HG03025 (cell line): ENCODE data around the gene SRGAP2.
"Not testable (repeated sequence)": the region's sequence is repeated elsewhere in the genome, so short reads cannot be mapped to it uniquely, and the experiment has no call there.

Experiments used
- ATAC-seq: cut with Tn5 transposase; IDR thresholded peaks from one replicate; pipeline ENCODE4 v1.9.1; 2021; ENCODE audit warnings: mild to moderate bottlenecking, moderate library complexity; ENCODE audit not compliant: unreplicated experiment, low FRiP score

Gene SRGAP2

GRCh38 chr1:206203364-206204158 lies at the start of gene SRGAP2:
Gene SRGAP2 (plus strand): TSS chr1:206203541. CDS start chr1:206205971, 2,430 bp downstream.
- peak; percentile 1 for ATAC-seq

- ATAC-seq = not testable (repeated sequence)
Measured at GRCh38 chr1:206167350-206168029, 35.9 kb upstream of the SRGAP2 start.

DNA sequence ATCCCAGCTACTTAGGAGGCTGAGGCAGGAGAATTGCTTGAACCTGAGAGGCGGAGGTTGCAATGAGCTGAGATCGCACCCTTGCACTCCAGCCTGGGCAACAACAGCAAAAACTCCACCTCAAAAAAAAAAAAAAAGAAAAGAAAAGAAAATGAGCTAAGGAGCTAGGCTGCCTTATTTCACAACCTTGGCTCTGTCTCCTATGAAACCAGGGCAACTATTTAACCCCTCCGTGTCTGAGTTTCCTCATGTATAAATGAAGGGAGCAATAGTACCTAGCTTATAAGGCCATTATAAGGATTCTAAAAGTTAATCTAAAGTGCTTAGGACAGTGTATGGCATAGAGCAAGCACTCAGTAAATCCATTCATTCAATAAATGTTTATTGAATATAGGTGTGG lies 33.5 kb upstream of the SRGAP2 start:
- ATAC-seq = not testable (repeated sequence)

GRCh38 chr1:206173110-206173719 lies 30.1 kb upstream of the SRGAP2 start:
- not testable (repeated sequence) for ATAC-seq

DNA sequence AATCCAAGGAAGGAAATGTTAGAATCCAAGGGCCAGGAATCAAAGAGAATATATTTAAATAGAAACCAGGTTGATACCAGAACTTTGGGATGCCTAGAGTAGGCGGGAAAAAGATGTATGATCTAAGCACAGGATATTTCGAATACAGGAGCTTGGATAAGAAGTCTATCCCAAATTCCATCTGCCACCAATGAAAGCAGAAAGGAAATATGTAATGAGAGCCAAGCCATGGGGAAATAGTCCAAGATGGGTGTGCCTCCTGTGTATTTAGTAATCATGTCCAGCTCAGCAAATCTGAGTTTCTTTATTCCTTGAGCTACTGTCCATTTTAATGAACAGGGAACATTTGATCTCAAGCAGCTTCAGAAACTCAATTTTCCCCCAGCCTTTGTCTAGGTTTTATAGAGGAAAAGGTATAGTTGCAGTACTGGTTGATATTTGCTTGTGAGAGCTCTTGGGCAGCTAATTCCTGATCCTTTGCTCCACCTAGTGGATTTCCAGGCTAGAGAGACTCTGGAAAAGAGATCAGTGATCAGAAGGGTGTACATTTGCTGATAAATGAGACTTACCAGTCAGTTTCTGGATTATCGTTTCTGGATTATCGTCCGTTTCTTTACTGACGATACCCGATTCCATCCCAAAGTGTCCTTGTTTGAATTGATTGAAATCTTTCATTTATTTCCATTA lies 29.0 kb upstream of the SRGAP2 start:
- not testable (repeated sequence) for ATAC-seq

GRCh38 chr1:206175459-206176113 lies 27.8 kb upstream of the SRGAP2 start:
- ATAC-seq = not testable (repeated sequence)

GRCh38 chr1:206176114-206176502 lies 27.2 kb upstream of the SRGAP2 start:
- not testable (repeated sequence) for ATAC-seq

DNA sequence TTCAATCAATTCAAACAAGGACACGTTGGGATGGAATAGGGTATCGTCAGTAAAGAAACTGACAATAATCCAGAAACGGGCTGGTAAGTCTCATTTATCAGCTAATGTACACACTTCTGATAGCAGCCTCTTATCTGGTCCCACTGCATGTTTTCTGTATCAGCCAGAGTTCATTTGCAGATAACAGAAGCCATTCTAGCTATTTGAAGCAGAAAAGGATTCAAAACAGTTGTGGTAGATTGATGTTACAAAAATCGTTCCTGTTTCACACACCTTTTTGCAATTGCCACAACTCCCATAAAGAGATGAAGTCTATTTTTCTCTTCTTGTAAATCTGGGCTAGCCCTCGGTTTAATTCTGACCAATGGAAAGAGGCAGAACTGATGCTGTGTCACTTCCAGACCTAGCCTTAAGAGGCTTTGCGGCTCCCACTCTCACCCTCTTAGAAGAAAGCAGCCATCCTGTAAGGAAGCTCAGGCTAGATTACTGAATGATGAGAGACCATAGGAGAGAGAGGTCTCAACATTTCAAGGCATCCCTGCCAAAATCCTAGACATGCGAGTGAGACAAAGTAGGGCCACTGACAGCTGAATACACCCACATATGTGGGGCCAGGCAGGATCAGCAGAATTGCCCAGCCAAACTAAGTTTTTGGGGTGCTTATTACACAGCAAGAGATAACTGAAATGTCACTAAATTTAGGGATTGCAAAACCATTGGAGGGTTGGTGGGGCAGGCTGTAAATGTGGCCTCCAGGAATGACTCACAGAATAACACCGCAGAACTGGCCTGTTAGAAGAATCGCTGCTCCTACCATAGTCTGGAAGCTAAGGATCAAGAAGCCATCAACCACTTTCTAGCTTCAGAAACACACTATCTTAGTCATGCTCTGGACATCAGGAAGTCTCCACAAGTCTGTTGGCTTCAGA lies 25.0 kb upstream of the SRGAP2 start:
- ATAC-seq = not testable (repeated sequence)

GRCh38 chr1:206179666-206180065 lies 23.7 kb upstream of the SRGAP2 start:
- not testable (repeated sequence) for ATAC-seq

DNA sequence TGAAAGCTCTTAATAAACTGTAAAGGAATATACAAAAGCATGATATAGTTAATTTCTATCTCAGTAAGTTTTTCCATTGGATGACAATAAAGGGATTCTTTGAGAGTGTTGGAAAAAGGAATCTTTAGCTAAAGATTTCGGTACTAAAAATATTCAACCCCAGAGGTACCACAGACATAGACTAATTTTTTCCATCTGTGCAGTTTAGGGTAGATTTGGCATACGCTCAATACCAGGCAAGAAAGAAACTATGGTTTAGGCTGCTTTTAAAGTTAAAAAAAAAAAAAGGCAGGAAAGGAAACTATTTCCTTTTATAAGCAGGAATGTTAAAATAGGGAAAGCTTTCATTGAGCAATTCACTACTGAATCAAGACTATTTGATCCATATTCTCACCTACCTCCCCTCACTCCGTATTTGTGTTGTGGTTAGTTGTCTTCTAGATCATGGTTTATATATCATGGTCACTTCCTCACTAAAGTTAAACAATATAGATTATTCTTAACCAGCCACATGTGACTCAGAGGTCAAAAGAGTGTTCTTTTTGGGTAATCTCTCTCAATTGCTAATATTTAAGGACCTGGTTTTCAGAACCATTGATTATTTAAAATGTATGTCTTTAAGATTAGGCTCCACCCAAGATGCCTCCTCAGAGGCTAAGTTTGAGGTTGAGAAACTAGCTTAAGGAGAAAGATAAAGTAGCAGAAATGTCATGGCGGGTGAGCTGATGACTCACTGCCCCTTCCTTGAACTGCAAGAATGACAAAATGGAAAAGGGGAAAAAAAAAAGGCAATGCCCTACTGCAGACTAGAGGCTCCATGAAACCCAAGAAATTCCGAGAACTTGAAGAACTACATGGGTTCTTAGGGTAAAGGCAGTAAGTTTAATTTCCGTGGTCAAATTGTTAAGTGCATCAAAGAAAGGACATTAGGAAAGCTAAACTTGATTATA lies 20.7 kb upstream of the SRGAP2 start:
- ATAC-seq = not testable (repeated sequence)

GRCh38 chr1:206183788-206184187 lies 19.6 kb upstream of the SRGAP2 start:
- ATAC-seq = not testable (repeated sequence)

DNA sequence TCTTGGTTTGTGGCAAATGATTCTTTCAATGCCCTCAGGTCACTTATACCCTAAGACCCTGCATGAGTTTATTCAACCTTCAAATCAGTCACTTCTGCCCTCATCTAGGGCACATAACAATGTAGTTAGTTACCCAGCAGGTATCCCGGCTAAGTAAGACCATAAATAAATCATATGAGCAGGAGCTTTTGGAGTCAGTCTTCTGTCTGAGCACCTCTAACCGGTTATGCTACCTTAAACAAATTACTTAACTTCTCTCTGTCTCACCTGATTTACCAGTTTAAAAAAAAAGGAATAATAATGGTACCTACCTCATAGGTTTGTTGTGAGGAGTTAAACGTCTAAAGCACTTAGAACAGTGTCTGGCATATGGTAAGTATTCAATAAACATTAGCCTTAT lies 17.6 kb upstream of the SRGAP2 start:
- not testable (repeated sequence) for ATAC-seq

GRCh38 chr1:206186826-206187225 lies 16.5 kb upstream of the SRGAP2 start:
- not testable (repeated sequence) for ATAC-seq

DNA sequence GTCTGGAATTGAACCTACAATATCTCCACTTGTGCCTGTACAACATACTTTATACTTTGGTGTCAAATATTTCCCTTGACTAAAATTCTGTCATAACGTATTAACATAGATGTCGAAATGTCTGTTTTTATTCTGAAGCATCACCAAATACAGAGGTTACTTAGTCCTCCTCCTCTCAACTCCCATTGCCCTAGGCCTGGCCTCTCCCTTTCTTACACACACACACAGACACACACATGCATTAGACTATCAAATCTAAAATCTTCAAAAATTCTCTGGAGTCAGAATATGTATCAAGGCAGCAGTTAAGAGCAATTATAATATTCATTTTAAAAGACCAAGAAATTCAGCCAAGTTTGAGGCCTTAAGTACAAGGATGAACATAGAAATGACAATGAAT lies 8.2 kb upstream of the SRGAP2 start:
- ATAC-seq = not testable (repeated sequence)

- ATAC-seq = not testable (repeated sequence)
Measured at GRCh38 chr1:206196748-206197424, 6.5 kb upstream of the SRGAP2 start.

DNA sequence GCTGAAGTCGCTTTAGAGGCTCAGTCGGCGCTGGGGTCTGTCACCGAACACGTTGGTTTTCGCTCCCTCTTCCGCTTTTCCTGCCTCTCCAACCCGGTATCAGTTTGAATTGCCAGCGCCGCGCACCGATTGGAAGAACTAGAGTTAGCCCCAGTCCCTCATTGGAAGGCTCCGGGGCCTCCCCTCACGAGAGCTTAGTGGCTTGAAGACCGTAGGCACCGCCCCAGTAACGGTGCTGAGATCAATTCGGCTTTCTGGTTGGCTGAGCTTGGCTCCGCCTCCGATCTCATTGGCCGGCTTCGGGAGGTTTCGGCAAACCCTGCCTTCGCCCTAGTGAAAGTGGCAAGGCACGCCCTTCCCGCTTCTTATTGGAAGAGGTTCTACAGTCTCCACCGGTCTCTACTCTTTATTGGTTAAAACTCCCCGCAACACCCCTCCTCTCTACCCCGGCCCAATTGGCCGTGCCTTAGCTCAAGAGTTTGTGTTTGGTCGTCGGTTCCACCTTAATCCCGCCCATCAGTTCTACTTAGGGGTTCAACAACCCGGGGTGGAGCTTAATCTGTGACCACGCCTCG lies 465 bp upstream of the SRGAP2 start, which contains the start of gene FAM72A:
Gene FAM72A, minus strand, starts transcription at position 51 of the 575 bp plus-strand sequence. CDS start 814 bp downstream, outside the sequence.
- ATAC-seq = peak; percentile 85

- ATAC-seq = not testable (repeated sequence)
Measured at GRCh38 chr1:206204159-206204511, 794 bp downstream of the SRGAP2 start.
